GM19324 (cell line): ENCODE results near the gene SUSD1.
A peak's percentile ranks its signal among the peaks of the same experiment; 100 is the strongest.
"Not testable (repeated sequence)": the region's sequence is repeated elsewhere in the genome, so short reads cannot be mapped to it uniquely, and the experiment has no call there.

Experiments
- ATAC-seq: cut with Tn5 transposase; IDR thresholded peaks from one replicate; pipeline ENCODE4 v1.9.1; 2021; ENCODE audit warnings: mild to moderate bottlenecking, moderate library complexity; ENCODE audit not compliant: unreplicated experiment, low FRiP score

The SUSD1 gene

DNA sequence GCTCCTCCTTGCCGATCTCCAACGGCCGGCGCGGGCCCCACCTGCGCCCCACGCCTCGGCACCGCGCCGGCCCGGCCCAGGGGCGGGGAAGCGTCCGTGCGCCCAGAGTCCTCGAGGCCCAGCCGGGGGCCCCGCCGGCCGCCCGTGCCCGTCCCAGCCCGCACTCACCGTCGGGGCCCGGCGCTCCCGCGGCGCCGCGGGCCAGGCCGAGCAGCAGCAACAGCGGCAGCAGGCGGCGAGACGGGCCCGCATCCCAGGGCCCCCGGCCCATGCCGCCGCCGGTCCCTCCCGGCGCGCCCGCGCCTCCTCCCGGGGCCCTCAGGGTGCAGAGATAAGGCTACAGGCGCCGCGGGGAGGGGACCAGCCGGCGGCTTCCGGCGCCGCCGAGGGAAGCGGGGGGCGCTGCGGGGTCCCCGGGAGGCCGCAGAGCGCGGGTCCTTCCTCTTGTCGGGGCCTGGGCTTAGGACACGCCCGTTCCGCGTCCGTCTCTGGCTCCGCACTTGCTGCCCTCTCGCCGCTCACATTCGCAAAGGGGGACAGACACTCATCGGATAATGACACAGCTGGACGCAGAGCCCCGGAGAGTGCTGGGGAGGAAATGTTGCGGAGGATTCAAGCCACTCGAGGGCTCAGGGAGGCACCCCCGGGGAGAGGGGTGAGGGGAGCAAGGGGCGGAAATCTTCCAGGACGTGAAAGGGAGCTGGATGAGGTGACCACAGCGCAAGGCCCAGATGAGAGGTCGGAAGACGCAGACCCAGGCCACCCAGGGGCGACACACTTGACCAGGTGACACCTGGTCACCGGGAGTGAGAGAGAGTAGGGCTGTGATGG lies at the start of gene SUSD1:
Gene SUSD1 (minus strand): TSS at position 333 of the 831 bp plus-strand sequence. CDS start 62 bp downstream, at position 271.
- peak; percentile 63 for ATAC-seq

- ATAC-seq: no peak
Observed at GRCh38 chr9:112224401-112225289, 49.5 kb upstream of the SUSD1 start.

DNA sequence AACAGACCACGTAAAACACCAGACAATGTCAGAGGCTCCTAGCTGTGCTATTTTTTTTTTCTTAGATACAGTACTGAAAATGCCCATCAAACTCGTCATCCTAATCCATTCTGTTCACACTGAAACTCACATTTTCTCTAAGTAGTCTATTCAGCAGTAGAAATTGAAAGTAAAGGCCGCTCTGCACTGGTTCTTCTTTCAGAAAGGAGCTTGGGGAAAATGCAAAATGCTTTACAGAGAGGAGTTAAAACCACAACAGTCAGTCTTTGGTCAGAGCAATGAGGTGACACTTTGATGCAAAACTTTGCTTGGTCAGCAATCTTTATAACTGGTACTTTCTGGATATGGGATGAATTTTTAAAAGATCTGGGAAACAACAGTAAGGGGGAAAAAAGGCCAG lies 43.8 kb upstream of the SUSD1 start:
- peak; percentile 96 for ATAC-seq

DNA sequence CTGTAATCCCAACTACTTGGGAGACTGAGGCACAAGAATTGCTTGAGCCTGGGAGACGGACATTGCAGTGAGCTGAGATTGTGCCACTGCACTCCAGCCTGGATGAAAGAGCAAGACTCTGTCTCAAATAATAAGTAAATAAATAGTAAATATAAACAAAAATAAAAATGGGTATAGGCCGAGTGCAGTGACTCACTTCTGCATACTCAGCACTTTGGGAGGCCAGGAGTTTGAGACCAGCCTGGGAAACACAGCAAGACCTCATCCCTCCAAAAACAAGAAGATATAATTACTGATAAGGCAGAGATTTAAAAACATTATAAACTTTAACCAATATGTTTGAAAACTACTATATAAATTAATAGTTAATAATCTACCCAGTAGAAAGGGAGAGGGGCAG lies 37.8 kb upstream of the SUSD1 start:
- no peak for ATAC-seq

DNA sequence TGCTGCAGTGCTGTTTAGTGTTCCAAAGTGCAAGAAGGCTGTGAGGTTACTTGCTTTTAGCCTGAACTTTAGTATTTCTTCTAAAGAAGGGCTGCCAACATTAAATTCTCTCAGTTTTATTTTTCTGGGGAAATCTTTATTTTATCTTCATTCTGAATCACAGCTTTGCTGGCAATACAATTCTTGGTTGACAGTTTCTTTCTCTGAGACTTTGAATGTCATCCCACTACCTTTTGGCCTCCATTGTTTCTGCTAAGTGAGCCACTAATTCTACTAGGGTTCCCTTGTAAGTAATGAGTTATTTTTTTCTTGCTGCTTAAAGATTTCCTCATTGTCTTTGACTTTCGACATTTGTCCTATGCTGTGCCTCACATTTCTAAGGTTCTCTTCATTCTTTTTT lies 32.4 kb upstream of the SUSD1 start:
- no peak for ATAC-seq

- no peak for ATAC-seq
Observed at GRCh38 chr9:112203536-112203935, 28.4 kb upstream of the SUSD1 start.

DNA sequence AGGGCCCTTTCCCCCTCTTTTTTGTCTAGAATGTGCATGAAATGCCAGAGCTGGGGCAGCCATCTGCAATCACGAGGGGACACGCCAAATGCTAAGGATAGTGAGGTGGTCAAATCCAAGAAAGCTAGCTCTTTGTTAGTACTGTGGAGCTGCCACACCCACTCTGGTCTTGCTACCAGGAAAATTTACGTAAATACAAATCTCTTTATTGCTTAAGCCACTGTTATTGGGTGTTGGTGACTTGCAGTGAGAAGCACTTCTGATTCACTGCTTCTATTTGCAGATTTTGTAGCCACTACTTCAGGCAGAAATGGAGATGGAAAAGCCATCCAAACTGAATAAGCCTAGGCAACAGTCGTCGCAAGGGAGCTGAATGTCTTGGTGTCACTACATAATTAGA lies 25.6 kb upstream of the SUSD1 start:
- no peak for ATAC-seq

DNA sequence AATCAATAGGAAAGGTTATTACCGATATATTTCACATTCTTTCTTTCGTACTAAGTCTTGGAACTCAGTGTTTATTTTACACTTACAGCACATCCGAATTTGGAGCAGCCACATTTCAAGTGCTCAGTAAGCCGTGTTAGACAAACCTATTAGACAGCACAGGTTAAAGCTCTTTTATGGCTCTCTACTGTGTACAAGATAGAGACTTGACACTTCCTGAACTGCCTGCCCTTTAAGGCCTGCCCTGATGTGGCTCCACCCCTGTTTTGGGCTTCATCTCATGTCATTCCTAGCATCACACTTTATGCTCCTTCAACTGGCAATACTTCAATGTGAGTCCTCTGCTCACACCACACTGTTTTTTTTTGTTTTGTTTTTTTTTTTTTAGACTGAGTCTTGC lies 23.5 kb upstream of the SUSD1 start:
- ATAC-seq: no peak

DNA sequence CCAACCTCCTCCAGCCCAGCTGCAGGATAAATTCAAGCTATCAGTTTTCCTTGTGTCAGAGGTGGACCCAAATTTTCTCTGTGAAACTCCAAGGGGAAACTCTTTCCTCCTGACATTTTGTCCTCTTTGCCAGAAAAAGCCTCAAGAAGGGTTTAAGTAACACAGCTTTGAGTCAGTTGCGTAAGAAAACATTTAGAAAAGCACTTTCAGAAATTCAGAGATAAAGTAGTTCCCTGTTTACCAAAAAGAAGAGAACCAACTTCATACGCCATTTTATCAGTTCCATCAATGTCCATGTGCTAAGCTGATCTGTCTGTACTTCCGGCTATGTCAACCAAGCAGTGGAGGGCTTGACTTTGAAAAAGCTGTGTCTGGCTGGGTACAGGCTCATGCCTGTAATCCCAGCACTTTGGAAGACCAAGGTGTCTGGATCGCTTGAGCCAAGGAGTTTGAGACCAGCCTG lies 19.9 kb upstream of the SUSD1 start:
- no peak for ATAC-seq

- no peak for ATAC-seq
Observed at GRCh38 chr9:112193572-112194288, 18.6 kb upstream of the SUSD1 start.

- ATAC-seq: not testable (repeated sequence)
Observed at GRCh38 chr9:112190320-112190719, 15.2 kb upstream of the SUSD1 start.

GRCh38 chr9:112188884-112189283 lies 13.8 kb upstream of the SUSD1 start:
- ATAC-seq: no peak

DNA sequence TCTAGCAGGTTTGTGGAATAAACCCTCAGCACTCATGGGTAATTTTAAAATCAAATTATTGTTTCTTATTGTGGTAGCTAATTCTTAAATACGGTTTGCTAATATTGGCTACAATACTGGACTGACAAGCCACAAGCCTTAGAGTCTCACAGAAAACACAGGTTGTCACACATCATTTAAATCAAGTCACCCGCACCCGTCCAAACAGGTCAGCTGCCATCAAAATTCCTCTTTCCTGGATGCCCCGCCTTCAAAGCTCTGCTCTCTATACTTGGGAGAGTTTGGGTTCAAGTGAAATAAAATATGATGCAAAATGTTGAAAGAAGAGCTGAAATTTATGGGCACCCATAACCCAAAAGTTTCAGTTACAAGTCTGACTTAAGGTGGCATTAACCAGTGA lies 12.3 kb upstream of the SUSD1 start:
- ATAC-seq: no peak

- no peak for ATAC-seq
Observed at GRCh38 chr9:112186695-112187094, 11.6 kb upstream of the SUSD1 start.

DNA sequence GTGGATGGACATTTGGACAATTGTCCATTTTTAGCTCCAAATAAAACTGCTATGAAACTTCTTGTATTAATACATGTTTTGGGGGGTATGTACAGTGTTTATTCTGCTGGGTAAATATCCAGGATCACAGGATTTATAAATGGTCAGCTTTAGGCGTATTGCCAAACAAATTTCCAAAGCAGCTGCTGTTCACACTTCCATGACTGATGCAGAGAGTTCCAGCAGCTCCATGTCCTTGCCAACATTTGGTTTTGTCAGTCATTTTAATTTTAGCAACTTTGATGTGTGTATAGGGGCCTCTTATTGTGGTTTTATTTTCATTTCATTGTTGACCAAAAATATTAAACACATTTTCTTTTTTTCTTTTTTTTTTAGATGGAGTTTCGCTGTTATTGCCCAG lies 9.8 kb upstream of the SUSD1 start:
- no peak for ATAC-seq

- no peak for ATAC-seq
Observed at GRCh38 chr9:112184221-112184620, 9.1 kb upstream of the SUSD1 start.

GRCh38 chr9:112180387-112180881 lies 5.3 kb upstream of the SUSD1 start:
- no peak for ATAC-seq

GRCh38 chr9:112179816-112180215 lies 4.7 kb upstream of the SUSD1 start:
- no peak for ATAC-seq

GRCh38 chr9:112176524-112176923 lies 1.4 kb upstream of the SUSD1 start:
- no peak for ATAC-seq

GRCh38 chr9:112175796-112176315 lies 759 bp upstream of the SUSD1 start:
- ATAC-seq: no peak
